Kidney (tissue), 14 donors: ENCODE measurements around the gene CCT3. TPM values are rescaled to one million over a fixed set of nuclear protein-coding genes. Genes with fewer than 3 reads are reported as not detected.
"Not testable (repeated sequence)": the region's sequence is repeated elsewhere in the genome, so short reads cannot be mapped to it uniquely, and the experiment has no call there.

Experiments used
- DNase-seq, 5 donors: peaks; one replicate each; pipeline ENCODE4 v3.0.0-alpha.2; 2013 to 2020
- FAIRE-seq: peaks from 2 replicates; lab custom pipeline; 2012; peaks lifted over from hg19 to GRCh38; lab: Jason Lieb, UNC
- H3K27ac ChIP-seq, 2 donors: one replicate each; pipeline ENCODE4 v1.7.0; 2013; ENCODE audit warnings: low read depth in 2 of 2, low read length in 2 of 2, inconsistent platforms in 1 of 2
- H3K27me3 ChIP-seq: one replicate; pipeline ENCODE4 v1.7.1; 2013; ENCODE audit warnings: low read length, inconsistent platforms; ENCODE audit not compliant: control insufficient read depth, insufficient read depth
- H3K36me3 ChIP-seq, 3 donors: one replicate each; pipeline versions ENCODE4 v1.7.0 to v1.7.1; 2013; ENCODE audit warnings: low read length in 3 of 3, control low read depth in 1 of 3, inconsistent platforms in 1 of 3; ENCODE audit not compliant: insufficient read depth in 3 of 3, control insufficient read depth in 2 of 3
- H3K4me1 ChIP-seq, 3 donors: one replicate each; pipeline versions ENCODE4 v1.7.0 to v1.7.1; 2013; ENCODE audit warnings: low read length in 3 of 3, inconsistent platforms in 1 of 3, low read depth in 1 of 3; ENCODE audit not compliant: control insufficient read depth in 2 of 3, insufficient read depth in 2 of 3
- H3K4me3 ChIP-seq, 3 donors: one replicate each; pipeline versions ENCODE4 v1.7.0 to v1.8.1; 2013; ENCODE audit warnings: low read length in 3 of 3, control low read depth in 1 of 3, inconsistent platforms in 1 of 3
- H3K9ac ChIP-seq, 3 donors: one replicate each; pipeline versions ENCODE4 v1.7.0 to v1.7.1; 2013; ENCODE audit warnings: low read length in 3 of 3, control low read depth in 1 of 3, inconsistent platforms in 1 of 3
- H3K9me3 ChIP-seq, 3 donors: one replicate each; pipeline versions ENCODE4 v1.7.0 to v1.7.1; 2013; ENCODE audit warnings: low read length in 3 of 3, control low read depth in 1 of 3, inconsistent platforms in 1 of 3; ENCODE audit not compliant: control insufficient read depth in 2 of 3, insufficient read depth in 1 of 3
- CTCF ChIP-seq: IDR thresholded peaks from 3 replicates; pipeline ENCODE4 v1.5.1; 2012; ENCODE audit warnings: mild to moderate bottlenecking, moderate library complexity, borderline replicate concordance; ENCODE audit not compliant: insufficient read depth; ENCODE audit errors: extremely low read depth
- intact Hi-C: fragments of 100-400 bp; cut with DNase I; formaldehyde crosslinking; loops from one replicate; pipeline ENCODE4 v1.11.1; 2022
- polyA plus RNA-seq: library from polyadenylated mRNA; stranded (reverse); fragments of 350-450 nt; fragmentation: Illumina TruSeq; extraction: RNeasy Lipid Tissue Mini Kit (QIAGEN cat#74804); gene quantifications from one replicate; pipeline ENCODE4 v1.2.3, GENCODE V29; 2014; ENCODE audit warnings: low read depth, low replicate concordance; ENCODE audit not compliant: insufficient read depth
- total RNA-seq: library from RNA; stranded (reverse); fragmentation: NEBNext Ultra II Directional; extraction: Animal tissue kit (Norgen Biotek cat#: 25700); gene quantifications from one replicate; pipeline ENCODE4 v1.2.1, GENCODE V29; 2021
- donor health status: control.
- donor health status: control.
- donor health status: control.
- donor health status: control.
- donor health status: control.
- donor health status: DM: yes; HTN: yes; CAD: no.
- donor health status: Normal renal cell carcinoma (clear cell type).

Gene CCT3
- total and polyA plus RNA-seq, 2 donors from 2014 or later, result 149 to 181 TPM

GRCh38 chr1:156337052-156337887 lies 822 bp downstream of the CCT3 start:
- H3K27me3 ChIP-seq, result no peaks in the 10 kb centered on the region
- no peak for FAIRE-seq
- no peaks in the 10 kb centered on the region for H3K9me3 ChIP-seq
- intact Hi-C loops, result no loop called here
- peak overlapping the region; percentile 41 to 90 (median 52) for H3K9ac ChIP-seq
- H3K27ac ChIP-seq, result peak overlapping the region; percentile 82 to 85
- DNase-seq, result no peak
- peak overlapping the region; percentile 84 to 97 (median 92) for H3K4me3 ChIP-seq
- TF ChIP-seq CTCF, result no peak
- peaks cover 3 to 28% (median 11%) of the 10 kb centered on the region in 3 donors for H3K36me3 ChIP-seq
- peaks cover 0 to 11% (median 6%) of the 10 kb centered on the region in 3 donors for H3K4me1 ChIP-seq

- Histone ChIP-seq H3K4me3 (peak overlapping the region in 2 of 3 donors; percentile 36 to 84), H3K4me1 (peaks cover 0 to 11% (median 6%) of the 10 kb centered on the region in 3 donors), H3K27me3 (no peaks in the 10 kb centered on the region), H3K36me3 (peaks cover 3 to 28% (median 13%) of the 10 kb centered on the region in 3 donors), H3K9me3 (no peaks in the 10 kb centered on the region), H3K9ac (peak overlapping the region in 1 of 3 donors; percentile 62), H3K27ac (no peak overlapping the region)
- intact Hi-C loops, result no loop called here
- no peak for TF ChIP-seq CTCF
- FAIRE-seq (no peak), DNase-seq (no peak)
Measured at GRCh38 chr1:156336242-156336641, 1.9 kb downstream of the CCT3 start.

GRCh38 chr1:156323179-156323578 lies 14.9 kb downstream of the CCT3 start:
- FAIRE-seq, intact Hi-C loops: not testable (repeated sequence)
- H3K36me3 ChIP-seq, result peaks cover 17 to 40% (median 35%) of the 10 kb centered on the region in 3 donors

DNA sequence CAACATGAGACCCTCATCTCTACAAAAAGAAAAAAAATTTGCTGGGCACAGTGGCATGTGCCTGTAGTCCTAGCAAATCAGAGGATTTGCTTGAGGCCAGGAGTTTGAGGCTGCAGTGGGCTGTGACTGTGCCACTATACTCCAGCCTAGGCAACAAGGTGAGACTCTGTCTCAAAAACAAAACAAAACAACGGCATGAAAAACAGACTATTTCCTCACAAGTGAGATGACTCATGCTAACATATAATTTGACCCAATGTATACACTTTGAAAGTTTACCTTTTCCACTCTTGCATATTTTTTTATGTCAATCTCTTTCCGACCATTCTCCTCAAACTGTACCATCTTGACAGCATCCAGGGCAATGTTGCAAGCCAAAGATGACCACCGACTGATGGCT lies 17.5 kb downstream of the CCT3 start:
- DNase-seq, result no peak
- intact Hi-C loops, result no loop called here
- Histone ChIP-seq H3K27ac (no peak overlapping the region), H3K27me3 (no peaks in the 10 kb centered on the region), H3K9ac (no peak overlapping the region), H3K36me3 (peaks cover 21 to 60% (median 50%) of the 10 kb centered on the region in 3 donors), H3K4me1 (no peaks in the 10 kb centered on the region), H3K4me3 (no peak overlapping the region), H3K9me3 (no peaks in the 10 kb centered on the region)
- no peak for FAIRE-seq
- no peak for TF ChIP-seq CTCF

More at GRCh38 chr1:156323179-156323578, 14.9 kb downstream of the CCT3 start:
- not testable (repeated sequence) for H3K27me3 ChIP-seq, H3K27ac ChIP-seq, H3K9ac ChIP-seq, H3K4me1 ChIP-seq, DNase-seq, H3K4me3 ChIP-seq, H3K9me3 ChIP-seq
